ENCODE results near the gene PDSS2.

PDSS2 gene

DNA sequence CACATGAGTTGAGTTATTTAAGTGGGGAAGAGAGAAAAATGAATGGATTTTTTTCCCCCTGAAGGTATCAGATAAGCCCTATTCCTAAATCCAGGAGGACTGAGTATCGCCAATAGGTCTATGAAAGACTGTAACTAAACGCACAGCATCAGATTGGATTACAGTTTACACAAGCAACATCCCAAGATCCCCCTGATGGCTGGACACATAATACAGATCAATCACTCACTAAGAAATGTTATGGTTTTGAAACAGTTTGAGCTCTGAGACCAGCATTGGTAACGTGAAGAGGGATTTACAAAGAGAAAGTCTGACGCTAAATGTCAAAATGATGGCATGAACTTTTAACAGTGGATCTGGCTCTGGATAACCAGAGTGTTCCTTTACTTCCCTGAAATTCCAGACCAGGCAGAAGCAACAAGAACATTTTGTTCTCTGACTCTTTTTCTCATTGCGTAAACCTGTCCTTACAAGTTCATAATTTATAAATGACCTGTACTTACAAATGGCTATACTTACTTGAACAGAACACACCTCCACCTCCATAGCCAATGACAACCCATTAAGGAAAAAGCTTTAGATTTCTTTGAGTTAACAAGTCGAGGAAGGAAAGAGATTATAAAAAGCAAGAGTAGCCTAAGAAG, 212.3 kb downstream of the PDSS2 start:
- no peak for DNase-seq

DNA sequence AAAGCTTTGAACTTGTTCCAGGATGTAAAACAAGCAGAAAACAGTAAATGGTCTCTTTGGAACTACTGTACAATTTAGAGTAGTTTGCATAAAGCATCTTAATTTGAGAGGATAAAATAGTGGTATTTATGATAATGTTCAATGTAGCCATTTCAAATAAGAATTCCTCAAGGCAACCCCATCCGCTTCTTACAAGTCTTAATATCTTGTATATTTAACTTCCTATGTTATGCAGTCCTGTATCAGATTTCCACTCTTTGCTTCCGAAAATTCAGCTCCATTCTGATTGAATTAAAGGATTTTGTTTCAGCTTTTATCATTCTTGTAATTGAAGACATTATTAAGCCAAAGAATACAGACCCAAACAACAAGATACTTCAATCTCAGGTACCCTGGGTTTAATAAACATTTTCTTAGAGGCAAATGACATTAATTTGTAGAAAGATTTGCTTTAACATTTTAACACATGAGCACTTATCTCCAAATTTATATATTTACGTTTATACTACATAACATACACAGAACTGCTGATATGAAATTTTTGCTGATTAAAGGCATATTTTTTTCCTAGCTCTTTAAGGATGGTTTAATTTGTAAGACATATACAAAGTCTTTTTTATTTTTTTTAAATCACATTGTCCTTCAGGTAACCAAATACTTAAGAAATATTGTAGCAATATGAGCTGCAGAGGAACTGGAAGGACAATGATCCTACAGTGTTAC, 213.0 kb downstream of the PDSS2 start:
- DNase-seq = peak; percentile 35

DNA sequence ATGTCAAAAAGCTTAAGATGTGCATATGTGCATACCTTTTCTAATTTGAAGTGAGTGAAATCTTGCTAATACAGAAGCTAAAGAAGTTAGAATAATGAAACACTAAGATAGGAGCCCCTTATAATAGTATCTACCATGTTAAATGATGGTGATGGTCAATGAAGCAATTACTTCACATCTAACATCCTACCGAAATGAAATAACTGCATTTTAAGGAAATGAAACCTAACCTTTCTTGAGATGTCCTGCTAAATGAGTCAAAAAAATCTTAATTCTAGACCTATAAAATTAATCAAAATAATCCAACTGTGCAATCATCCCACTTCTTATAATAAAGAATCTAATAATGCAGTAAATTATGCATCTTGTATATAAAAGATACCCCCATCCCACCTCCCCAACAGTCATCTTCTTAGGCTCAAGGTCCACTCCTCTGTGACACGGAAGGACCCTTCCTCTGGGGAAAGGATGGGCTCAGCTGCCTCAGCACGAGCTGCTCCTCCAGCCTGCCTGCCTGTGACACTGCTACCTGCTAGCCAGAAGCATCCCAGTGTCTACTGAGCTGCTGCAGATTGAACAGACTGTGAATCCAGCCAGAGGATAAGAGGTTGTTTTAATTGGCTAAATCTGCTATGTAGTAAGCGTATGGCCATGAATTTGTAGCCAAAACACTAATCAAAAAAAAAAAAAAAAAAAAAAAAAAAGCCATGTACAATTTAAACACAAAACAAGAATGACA, 214.5 kb downstream of the PDSS2 start:
- peak; percentile 41 for DNase-seq

DNA sequence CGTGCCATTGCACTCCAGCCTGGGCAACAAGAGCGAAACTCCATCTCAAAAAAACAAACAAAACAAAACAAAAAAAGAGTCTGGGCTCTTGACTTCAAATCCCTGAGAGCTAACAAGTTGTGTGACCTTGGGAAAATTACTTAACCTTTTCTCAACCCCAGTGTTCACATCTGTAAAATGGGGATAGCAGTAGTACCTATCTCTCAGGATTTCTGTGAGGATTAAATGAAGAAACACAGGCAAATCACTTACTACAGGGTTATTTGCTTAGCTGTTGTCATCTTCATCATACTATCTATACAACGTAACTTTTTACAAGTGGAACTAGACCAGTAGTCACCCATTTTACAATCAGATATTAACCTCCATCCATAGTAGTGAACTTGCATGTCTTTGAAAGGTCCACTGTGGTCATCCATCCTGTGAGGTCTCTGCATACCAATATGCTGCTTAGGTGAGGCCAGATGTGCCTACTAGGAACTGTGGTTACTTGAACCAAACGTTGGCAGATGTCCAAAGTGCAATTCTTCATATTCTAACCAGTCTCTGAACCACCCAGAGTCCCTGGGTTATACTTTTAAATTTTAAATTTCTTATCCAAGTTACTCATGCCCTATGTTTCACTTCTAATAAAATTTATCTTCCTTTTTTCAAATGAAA, 215.2 kb downstream of the PDSS2 start:
- peak; percentile 65 for DNase-seq

DNA sequence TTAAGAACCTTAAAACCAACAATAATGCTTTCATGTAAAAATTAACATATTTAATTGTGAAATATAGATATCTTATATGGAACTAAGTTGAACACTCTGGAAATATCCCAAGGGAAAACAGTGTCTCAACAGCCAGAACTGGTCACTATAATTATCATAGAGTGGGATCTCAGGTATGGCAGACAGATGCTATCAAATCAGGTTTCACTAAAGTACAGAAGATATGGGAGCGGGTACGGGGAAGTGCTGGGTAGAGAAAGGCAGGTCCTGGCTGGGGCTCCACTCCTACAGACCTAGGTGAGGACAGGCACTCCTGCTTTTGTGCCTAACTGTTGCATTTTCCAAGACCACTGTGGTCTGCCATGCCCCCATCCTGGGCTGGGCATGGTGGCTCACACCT, 215.9 kb downstream of the PDSS2 start:
- DNase-seq = no peak

DNA sequence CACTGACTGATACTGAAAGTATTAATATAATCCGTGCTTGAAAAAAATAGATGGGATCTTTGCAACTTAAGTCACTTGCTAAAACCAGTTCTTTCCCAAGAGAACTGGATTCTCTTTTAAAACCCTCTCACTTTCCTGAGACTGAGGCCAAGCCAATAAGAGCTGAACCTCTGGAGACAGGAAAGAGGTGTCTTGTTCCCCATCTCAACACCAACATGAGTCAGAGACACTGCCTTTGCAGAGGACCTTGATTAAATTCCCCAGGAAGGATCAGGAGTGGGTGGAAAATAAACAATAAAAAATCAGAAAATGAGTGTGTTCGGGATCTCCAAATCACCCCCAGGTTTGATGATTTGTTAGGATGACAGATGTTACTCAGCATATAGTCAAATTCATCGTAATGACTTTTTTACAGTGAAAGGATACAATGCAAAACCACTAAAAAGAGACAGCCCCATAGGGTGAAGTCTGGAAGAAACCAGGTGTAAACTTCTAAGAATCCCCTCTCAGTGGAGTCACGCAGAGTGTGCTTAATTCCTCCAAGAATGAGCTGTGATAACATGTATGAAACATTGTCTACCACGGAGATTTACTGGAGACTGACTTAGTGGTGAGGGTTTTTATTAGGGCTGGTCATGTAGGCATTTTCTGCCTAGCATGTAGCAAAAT, 221.2 kb downstream of the PDSS2 start:
- no peak for DNase-seq

DNA sequence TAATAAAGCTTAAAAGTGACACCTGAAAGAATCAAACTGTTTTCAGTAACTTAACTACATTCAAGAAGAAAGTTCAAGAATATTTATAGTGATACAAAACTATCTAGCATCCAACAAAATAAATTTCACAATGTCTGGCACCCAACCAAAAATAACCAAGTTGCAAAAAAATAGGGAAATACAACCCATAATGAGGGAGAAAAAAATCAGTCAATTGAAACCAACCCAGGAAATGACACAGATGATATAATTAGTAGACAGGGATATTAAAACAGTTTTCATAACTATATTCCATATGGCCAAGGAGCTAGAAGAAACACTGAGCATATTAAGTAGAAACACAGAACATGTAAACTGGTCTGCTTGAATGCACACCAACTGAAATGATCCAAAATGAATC, 223.9 kb downstream of the PDSS2 start:
- DNase-seq = no peak

DNA sequence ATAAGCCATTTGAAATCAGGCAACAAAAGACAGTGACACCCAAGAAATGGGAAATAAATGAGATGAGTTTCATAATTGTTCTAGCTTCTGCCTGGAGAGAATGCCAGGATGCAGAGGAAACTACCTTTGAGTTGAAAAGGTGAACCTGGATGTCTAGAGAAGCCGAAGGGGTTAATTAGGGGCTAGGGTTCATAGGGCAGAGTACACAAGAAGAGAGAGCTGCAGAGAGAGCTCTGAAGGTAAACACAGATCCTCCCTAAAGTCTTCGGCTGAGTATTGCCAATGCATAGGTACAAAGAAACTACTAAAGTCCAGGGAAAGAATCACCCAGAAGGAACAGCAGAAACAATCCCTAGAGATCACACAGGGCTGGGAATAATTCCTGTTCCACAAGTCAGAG, 224.4 kb downstream of the PDSS2 start:
- no peak for DNase-seq

DNA sequence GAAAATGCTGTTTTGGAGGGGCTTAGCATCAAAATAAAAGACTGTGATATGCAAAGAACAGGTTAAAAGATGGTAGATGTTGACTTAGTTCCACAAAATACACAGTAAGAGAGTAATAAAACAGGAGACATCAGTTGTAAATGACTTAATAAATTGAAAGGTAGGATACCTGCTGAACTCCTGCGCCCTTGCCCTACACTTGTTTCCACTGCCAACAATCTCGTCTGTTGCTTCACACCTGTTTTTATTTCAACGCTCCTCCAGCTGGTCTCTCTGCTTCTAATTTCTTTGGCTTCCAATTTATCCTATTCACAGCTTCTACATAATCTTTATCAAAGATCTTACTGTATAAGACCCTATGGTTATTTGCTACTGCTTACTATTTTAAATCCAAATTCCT, 228.1 kb downstream of the PDSS2 start:
- DNase-seq = peak; percentile 29

DNA sequence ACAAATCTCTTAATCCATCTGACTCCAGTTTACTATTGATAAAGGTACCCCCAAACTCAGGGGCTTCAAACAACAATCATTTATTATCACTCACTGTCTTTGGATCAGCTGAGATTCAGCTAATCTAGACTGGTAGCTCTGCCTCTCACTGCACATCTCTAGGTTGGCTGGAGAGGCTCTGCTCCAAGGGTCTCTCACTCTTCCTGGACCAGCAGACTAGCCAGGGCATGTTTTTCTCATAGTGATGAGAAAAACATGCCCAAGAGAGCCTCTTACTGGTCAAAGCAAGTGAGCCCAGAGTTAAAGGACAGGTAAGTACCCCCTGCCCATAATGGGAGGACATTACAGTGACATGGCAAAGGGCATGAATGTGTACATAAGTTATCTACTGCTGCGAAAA, 228.9 kb downstream of the PDSS2 start:
- peak; percentile 39 for DNase-seq

DNA sequence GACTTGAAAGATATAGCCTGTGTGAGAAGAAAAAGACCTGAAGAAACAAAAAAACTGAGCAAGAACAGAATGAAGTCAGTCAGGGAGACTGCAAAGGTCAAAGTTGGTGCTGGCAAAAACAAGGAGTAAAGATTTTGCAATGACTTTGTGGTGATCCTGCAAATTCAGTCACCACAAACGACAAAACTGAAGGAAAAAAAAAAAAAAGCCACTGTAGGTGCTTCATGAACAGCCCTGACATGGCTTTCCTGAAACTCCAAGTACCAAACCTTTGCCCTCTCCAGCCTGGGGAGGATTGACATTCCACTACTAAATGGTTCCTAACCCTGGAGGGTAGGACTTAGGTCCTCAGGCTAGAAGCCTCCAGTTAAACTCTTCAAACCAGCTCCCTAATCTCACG, 229.3 kb downstream of the PDSS2 start:
- no peak for DNase-seq

DNA sequence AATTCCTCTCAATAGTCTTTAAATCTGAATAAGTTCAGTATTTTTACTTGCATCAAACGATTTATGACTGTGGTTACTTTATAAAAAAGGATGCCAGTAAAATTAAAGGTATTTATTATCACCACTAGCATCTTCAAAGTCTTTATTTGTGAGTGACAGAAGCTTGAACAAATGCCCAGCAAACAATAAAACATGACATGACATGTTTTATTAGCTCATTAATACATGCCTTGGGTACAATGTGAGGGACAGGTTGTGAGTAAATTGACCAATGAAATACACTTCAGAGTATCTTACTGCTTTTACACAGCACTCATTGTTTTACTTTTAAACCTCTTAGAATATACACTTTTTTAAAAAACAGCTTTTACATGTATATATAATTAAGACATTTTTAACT, 230.6 kb downstream of the PDSS2 start:
- DNase-seq = peak; percentile 78

DNA sequence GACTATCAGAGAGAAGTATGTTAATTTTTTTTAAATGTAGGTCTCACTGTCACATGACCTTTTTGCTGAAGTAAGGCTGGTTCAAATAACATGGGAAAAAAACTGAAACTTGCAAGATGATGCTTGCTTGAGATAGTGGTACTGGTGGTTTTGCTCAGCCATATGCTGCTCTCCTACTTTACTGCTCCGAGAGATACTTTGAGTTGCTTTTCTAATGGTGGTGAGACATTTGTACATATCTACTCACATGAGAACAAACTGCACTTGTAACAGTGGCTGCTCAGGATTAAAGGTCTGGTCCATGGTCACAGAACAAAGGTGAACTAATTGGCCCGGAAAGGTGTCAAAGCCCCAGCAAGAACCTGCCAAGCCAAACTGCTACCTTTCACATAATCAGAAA, 237.8 kb downstream of the PDSS2 start:
- no peak for DNase-seq

DNA sequence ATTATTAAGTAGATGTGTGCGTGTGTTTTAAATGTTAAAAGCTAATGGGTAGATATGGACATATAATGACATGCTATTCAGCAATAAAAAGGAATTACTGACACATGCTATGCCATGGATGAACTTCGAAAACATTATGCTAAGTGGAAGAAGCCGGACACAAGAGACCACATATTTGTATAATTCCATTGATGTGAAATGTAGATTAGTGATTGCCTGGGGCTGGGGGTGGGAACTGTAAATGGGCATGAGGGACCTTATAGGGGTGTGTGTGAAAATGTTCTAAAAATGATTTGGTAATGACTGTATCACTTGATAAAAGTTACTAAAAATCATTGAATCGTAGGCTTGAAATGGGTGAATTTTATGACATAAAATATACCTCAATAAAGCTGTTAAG, 239.5 kb downstream of the PDSS2 start:
- no peak for DNase-seq

DNA sequence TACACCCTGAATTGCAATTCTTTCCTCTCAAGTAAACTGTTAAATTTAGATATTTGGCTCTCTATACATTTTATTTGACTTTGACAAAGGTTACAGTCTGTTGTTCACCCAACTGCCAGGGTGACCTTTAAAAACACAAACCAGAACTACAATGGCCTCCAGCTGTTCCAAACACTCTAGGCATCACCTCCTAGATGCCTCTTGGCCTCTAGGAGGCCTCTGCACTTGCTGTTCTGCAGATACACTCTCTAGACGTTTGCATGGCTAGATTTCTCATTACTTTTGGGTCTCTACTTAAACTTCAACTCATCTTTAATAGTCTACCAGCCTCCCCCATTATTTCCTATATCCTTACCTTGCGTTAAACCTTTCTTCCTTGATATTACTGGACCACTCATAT, 241.2 kb downstream of the PDSS2 start:
- DNase-seq = no peak

DNA sequence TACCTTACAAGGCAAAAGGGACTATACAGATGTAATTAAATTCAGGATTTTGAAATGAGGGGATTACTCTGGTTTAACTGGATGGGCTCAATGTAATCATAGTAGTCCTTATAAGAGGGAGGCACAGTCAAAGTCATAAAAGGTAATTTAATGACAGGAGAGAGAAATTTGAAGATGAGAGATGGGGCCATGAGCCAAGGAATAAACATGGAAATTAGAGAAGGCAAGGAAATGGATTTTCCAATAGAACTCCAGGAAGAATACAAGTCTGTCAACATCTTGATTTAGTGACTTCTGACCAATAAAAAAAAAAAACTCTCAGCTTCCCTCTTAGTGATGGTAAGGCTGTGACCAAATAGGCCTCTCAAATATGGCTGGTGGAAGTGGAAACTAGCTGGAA, 242.1 kb downstream of the PDSS2 start:
- no peak for DNase-seq

DNA sequence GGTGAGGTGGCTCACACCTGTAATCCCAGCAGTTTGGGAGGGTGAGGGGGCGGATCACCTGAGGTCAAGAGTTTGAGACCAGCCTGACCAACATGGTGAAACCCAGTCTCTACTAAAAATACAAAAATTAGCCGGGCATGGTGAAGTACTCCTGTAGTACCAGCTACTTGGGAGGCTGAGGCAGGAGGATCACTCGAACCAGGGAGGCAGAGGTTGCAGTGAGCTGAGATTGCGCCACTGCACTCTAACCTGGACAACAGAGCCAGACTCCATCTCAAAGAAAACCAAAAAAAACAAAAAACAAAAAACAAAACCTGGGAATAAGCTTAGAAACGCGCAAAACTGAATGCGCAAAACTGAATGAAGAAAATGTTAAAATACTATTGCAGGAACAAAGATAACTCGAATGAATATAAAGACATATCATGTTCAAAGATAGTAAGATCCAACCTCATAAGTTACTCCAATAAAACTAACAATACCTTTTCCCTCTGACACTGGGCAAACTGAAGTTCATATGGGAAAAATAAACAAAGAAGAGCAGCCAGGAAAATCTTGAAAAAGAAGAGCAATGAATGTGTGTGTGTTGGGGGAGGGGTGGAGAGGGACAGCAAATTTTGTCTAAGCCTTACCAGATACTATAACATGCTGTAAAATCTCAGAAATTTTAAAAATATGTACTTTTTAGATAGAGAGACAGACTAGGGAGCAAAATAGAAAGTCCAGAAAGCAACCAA, 243.0 kb downstream of the PDSS2 start:
- DNase-seq = no peak

DNA sequence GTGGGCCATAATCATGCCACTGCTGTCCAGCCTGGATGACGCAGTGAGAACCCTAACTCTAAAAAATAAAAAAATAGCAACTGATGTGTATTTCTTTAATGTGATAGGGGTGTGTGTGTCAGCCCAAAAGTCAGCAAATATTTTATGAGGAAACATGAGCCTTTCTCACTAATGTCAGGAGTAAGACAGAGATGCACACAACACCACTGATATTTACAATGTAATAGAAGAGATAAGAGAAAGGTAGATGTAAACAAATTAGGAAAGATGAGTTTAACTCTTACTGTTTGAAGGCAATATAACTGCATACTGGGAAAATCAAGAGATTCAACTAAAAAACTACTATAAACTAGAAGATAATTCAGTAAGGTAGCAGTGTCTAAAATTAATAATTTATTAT, 244.0 kb downstream of the PDSS2 start:
- no peak for DNase-seq

DNA sequence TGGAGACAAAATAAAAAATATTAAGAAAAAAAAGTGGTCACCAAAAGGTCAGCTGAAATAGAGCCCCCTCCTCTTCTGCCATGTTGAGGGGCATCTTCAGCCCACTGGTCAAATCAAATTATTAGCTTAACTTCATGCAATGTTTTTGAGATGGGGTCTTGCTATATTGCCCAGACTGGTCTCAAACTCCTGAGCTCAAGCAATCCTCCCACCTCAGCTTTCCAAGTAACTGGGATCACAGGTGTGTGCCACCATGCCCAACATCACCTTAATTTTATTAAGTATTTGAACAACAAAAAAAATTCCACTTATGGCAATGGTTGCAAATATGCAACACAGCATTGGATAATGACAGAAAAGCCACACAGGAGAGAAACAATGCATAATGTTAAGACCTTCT, 244.7 kb downstream of the PDSS2 start:
- DNase-seq = no peak

DNA sequence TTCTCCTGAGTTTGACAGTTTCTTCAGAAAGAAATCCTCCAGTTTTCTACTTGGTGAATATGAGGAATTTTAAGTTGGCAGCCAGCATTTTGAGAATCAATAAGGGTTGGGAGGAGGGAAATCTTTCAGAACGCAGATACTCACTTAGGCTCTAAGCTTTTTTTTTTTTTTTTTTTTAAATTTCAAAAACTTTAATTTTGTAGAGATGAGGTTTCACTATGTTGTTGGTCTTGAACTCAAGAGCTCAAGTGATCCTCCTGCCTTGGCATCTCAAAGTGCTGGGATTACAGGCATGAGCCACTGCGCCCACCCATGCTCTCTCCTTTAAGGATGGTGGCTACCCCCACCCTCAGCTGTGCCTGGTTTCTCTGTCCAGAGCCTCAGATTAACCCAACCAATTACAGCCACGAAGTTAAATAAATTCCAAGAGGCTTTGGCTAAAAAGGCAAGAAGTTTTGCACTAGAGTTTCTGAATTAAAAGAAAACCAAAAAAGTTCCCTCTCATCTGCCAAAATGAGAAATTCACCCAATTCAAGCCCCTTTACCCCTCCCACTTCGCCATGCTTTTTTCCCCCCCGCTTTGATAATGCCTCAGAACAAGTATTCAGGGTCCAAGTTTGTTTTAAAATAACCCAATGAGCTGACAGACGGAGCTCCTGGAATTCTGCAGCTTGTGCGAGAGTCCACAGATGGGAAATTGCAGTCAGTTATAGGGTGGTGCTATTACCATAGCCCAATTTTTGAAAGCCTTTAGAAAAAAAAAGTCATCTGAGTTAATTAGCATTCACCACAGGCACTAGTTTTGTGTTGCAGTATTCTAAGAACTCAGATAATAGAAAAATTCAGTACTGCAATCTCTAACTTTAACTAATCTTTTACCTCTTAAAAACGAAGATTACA, 249.7 kb downstream of the PDSS2 start:
- DNase-seq = no peak

DNA sequence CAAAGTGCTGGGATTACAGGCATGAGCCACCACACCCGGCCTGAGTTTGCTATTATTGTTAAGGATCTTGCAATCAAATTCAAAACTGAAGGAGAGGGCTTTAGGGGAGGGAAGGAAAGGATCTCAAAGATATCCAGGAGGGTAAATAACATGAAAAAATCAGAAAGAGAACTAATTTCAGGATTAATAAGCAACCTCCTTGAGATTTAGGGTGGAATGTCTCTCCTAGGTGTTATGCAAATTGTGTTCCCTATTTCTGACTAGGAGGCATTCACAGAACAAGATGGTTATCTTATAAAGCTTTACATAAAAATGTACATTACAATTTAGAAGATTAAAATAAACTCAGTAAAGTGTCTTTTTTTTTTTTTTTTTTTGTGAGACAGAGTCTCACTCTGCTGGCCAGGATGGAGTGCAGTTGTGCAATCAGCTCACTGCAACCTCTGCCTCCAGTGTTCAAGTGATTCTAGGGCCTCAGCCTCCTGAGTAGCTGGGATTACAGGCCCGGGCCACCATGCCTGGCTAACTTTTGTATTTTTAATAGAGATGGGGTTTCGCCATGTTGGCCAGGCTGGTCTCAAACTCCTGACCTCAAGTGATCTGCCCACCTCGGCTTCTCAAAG, 252.0 kb downstream of the PDSS2 start:
- no peak for DNase-seq

Data from DMS79 treated with DMSO at 0.1 percent for 48 hours (cell line).